Esophagus mucosa (tissue), 1 donor: ENCODE results near the gene POLR2J3. TPM values are rescaled to one million over a fixed set of nuclear protein-coding genes. Genes with fewer than 3 reads are reported as not detected.

Experiments used
- ATAC-seq: fragments of 200-7000 bp; cut with Tn5 transposase; one replicate; pipeline ENCODE4 v1.9.1; 2020
- total RNA-seq: library from RNA; stranded (reverse); gene quantifications from one replicate; pipeline ENCODE4 v1.2.4, GENCODE V29; 2023
- donor health status: DM: yes; HTN: yes; CAD: no.

POLR2J3 gene
- total RNA-seq, 1 donor from 2014 or later, result 13.8 TPM

DNA sequence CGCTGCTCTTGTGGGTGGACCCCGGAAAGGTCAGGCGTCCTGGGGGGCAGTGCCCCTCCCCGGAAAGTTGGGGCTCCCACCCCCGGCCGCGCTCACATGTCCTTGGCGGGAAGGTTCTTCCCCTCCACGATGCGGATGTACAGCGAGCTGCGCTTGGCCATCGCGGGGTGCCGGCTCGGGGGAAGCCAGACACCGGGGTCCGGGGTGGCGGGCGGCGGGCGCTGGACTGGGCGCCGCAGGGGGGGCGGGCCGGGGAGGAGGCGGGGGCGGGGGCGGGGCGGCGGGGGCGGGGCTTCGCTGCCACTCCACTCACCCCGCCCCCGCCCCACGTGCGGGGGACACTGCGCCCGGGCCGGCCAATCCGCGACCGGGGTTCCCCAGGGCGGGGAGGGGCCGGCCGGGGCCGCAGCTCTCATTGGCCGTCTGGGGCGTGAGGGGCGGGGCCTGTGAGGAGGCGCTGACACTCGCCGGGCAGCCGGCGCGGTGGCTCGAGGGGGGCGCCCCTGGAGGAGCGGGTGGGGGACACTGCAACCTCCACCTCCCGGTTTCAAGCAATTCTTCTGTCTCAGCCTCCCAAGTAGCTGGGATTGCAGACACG lies 54.7 kb downstream of the POLR2J3 start, which contains the start of gene RASA4B:
TSS of gene RASA4B (minus strand) at position 228 of the 598 bp plus-strand sequence. CDS start at position 161, 67 bp downstream.
- ATAC-seq, result peak; percentile 96

Other genes starting within 250 kb of the POLR2J3 start
- not detected for gene SPDYE6, start 216.1 kb downstream of the POLR2J3 start, total RNA-seq
- 9.6 TPM for gene PRKRIP1, start 176.2 kb downstream of the POLR2J3 start, total RNA-seq
- gene ORAI2, start 139.0 kb downstream of the POLR2J3 start, total RNA-seq, result 3.1 TPM
- gene ALKBH4, start 107.7 kb downstream of the POLR2J3 start, total RNA-seq, result 5.7 TPM
- 8.7 TPM for gene LRWD1, start 107.6 kb downstream of the POLR2J3 start, total RNA-seq
- 38.5 TPM for gene POLR2J, start 93.7 kb downstream of the POLR2J3 start, total RNA-seq
- 2.8 TPM for gene RASA4B, start 54.8 kb downstream of the POLR2J3 start, total RNA-seq
- gene UPK3BL2, start 28.9 kb downstream of the POLR2J3 start, total RNA-seq, result 88.8 TPM
- not detected for gene SPDYE2, start 21.4 kb downstream of the POLR2J3 start, total RNA-seq
- 13.2 TPM for gene RASA4, start 44.2 kb upstream of the POLR2J3 start, total RNA-seq
- 304 TPM for gene UPK3BL1, start 70.2 kb upstream of the POLR2J3 start, total RNA-seq
- not detected for gene SPDYE2B, start 77.7 kb upstream of the POLR2J3 start, total RNA-seq
- gene POLR2J2, start 99.1 kb upstream of the POLR2J3 start, total RNA-seq, result 3.3 TPM
- gene FAM185A, start 176.4 kb upstream of the POLR2J3 start, total RNA-seq, result 7.5 TPM